Measurements from ENCODE around the gene GRID2.

DNA sequence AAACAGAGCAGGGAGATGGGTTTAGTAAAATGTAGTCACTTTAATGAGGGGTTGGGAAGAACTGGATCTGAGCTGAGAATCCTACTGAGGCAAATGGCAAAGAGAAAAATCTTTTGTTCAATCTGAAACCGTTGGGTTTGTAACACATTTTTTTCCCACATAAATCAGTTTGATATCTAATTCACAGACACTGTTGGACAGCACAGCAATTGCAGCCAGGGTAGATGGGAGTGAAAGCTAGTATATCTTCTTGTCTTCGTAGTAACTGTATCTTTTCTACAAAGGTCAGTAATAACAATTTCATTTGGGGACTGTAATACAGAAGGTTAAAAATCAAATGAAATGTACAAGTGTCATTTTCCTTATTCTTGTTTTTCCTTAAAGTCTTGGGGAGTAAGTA is 875.3 kb downstream of the GRID2 start:
- TF ChIP-seq, protein P1, sequence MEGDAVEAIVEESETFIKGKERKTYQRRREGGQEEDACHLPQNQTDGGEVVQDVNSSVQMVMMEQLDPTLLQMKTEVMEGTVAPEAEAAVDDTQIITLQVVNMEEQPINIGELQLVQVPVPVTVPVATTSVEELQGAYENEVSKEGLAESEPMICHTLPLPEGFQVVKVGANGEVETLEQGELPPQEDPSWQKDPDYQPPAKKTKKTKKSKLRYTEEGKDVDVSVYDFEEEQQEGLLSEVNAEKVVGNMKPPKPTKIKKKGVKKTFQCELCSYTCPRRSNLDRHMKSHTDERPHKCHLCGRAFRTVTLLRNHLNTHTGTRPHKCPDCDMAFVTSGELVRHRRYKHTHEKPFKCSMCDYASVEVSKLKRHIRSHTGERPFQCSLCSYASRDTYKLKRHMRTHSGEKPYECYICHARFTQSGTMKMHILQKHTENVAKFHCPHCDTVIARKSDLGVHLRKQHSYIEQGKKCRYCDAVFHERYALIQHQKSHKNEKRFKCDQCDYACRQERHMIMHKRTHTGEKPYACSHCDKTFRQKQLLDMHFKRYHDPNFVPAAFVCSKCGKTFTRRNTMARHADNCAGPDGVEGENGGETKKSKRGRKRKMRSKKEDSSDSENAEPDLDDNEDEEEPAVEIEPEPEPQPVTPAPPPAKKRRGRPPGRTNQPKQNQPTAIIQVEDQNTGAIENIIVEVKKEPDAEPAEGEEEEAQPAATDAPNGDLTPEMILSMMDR (IDR thresholded peaks at IDR 0.05): no peak
- TF ChIP-seq EZH2 (IDR thresholded peaks at IDR 0.05): no peak
